HFF-Myc (cell line): ENCODE data around the gene FARP2.

Experiments
- DNase-seq: peaks from one replicate; pipeline ENCODE4 v3.0.0-alpha.2; 2011; ENCODE audit warnings: low read depth; ENCODE audit errors: extremely low read depth
- H3K4me3 ChIP-seq: replicated peaks from 2 replicates; pipeline ENCODE4 v1.5.1; 2011; ENCODE audit warnings: low read depth, mild to moderate bottlenecking, control low read depth, low read length
- TF ChIP-seq, protein P1 (sequence below): IDR thresholded peaks from 2 replicates; pipeline ENCODE4 v1.5.1; 2012; ENCODE audit warnings: mild to moderate bottlenecking, low read depth, low read length, control low read depth; ENCODE audit errors: missing control alignments

The FARP2 gene

DNA sequence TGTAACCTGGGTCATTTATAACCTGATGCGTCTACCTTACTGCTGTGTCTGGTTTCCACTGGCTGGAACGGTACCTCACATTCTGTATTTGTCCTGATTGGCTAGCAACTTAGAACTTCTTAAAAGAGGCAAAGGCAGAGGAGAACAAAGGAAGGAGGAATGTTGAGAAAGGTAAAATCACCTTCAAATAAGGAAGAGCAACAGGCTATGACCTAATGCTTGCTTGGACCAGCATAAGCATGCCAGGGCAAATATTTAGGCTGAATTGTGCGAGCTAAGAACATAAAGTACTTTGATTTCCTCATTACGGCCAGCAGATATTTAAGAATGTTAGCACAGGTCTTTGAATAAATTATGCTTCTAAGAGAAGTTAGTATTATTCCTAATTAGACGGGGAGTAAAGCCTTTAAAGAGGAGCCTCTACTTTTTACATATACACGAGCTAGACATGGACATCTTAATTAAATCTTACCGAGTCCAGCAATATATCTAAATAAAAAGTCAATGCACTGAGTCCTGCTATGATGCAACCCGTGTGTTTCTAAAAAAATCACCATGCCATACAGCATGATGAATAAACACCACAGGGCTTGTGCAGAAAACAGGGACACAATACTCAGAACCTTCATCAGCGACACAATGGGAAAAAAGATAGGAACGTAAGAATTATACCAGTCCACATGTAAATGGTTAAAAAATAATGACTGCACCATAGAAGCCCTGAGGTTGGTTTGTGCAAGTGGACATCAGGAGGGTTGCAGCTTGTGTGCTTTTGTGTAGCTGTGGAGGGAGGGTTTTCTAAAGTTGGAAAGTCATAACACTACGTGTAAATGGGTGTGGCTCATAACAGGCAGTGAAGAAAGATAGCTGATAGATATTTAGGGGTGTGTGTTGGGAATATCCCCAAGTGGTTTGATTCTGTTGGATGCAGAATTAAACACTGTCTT is 26.1 kb upstream of the FARP2 start:
- DNase-seq: no peak
- TF ChIP-seq, protein P1, sequence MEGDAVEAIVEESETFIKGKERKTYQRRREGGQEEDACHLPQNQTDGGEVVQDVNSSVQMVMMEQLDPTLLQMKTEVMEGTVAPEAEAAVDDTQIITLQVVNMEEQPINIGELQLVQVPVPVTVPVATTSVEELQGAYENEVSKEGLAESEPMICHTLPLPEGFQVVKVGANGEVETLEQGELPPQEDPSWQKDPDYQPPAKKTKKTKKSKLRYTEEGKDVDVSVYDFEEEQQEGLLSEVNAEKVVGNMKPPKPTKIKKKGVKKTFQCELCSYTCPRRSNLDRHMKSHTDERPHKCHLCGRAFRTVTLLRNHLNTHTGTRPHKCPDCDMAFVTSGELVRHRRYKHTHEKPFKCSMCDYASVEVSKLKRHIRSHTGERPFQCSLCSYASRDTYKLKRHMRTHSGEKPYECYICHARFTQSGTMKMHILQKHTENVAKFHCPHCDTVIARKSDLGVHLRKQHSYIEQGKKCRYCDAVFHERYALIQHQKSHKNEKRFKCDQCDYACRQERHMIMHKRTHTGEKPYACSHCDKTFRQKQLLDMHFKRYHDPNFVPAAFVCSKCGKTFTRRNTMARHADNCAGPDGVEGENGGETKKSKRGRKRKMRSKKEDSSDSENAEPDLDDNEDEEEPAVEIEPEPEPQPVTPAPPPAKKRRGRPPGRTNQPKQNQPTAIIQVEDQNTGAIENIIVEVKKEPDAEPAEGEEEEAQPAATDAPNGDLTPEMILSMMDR: no peak
- no peak overlapping the region for H3K4me3 ChIP-seq

DNA sequence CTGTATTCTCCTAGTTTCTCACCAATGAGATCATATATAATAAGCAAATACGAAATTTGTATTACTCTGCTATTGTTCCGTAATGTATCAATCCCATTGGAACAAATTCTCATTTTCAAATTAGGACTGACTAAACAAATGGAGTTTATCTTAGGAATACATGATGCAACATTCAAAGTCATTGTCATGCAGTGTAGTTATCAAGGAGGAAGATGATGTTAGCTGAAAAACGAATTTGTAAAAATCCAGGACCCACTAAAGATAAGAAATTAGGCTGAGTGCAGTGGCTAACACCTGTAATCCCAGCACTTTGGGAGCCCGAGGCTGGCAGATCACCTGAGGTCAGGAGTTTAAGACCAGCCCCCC is 25.5 kb upstream of the FARP2 start:
- TF ChIP-seq, protein P1: no peak
- no peak for DNase-seq
- no peak overlapping the region for H3K4me3 ChIP-seq

DNA sequence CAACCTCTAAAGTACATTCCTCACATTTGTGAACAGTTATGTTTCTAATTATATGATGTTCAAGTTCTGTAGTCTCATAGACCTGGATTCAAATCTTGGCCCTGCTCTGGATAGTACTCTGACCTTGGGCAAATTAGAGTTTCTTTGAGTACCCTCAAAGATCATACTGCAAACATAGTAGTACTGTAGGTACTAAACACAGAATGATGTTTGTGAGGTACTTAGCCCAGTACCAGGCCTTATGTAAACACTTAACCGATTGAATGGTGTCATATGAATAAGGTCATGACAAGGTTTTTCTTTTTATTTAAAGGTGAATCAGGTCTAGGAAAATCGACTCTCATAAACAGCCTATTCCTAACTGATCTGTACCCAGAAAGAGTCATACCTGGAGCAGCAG is 21.3 kb upstream of the FARP2 start:
- no peak for DNase-seq
- H3K4me3 ChIP-seq: no peak overlapping the region
- TF ChIP-seq, protein P1: no peak

DNA sequence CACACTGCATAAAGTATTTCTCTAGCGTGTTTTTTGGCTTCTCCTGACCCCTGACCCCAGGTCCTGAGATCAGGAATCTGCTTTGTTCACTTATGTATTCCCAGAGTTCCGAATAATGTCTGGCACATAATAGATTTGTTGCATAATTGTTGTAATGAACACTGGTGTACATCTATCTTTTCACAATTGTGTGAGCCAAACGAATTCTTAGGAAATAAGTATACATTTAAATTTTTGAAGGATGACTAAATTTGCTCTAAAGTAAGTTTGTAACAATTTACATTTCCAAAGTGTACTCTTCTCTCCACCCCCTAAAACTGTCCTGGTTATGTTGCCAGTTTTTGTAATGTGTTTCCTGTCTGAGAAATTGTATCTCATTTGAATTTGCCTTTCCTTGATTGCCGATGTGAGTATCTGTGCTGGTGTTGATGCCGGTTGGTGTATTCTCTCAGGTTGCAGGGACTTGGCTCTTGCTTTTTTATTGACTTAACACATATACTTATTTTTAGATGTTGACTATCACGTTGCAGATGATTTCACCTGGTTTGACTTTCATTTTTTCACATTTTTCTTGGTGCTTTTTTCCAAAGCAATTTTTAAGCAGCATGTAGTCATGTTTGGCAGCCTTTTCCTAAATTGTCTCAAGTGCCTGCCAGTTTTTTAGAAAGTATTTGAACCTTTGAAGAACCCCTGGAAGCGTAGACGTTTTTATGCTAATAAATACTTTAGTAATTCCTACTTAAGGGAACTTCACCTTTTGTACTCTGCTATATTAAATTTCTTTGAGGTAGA is 16.1 kb upstream of the FARP2 start:
- TF ChIP-seq, protein P1: no peak
- no peak for DNase-seq
- H3K4me3 ChIP-seq: no peak overlapping the region

DNA sequence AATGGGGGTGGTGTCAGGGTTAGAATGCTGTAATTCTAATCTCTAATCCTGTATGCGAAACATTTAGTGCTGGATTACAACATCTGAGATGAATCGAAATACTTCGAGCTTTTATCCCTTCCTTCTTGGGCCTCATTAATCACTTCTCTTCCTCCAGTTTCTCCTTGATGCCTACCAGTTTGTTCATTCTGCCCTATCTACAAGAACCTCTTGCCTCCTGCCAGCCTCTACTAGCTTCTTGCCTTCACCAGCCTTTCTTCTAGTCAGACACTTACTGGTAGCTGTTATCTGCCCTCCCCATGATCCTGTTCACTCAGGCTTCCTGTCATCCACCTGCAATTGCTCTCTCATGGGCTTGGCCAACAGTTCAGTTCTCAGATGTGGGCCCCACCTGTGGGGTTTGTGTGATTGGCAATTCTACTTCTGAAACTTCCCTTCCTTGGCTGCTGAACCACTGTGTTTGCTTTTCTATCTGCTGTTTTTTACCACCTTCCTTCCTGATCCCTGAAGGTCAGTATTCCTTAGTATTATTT is 15.4 kb upstream of the FARP2 start:
- TF ChIP-seq, protein P1: no peak
- no peak overlapping the region for H3K4me3 ChIP-seq
- no peak for DNase-seq

DNA sequence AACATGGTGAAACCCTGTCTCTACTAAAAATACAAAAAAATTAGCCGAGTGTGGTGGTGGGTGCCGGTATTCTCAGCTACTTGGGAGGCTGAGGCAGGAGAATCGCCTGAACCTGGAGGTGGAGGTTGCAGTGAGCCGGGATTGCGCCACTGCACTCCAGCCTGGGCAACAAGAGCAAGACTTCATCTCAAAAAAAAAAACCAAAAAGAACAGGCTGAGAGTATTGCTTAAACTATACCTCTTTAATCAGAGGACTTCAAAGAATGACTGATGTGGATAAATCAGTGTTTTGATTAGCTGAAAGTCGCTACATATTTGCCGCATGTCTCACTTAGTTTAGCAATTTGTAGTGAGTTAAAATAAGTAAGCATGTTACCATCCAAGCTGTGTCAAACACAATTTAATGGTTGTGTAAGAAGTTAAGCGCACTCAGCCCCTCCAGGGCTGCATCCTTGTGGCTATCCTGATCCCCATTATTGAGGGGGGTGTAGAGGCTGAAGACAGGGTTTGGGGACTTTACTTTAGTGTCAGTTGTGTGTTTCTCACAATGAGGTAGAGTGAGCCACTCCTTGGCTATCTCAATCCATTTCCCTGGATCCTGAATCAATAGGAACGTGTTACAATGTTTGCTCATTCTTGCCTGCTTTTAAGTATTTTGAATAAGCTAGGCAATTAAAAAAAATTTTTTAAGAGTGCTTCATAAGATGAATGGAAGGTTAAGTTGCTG is 11.0 kb upstream of the FARP2 start:
- H3K4me3 ChIP-seq: no peak overlapping the region
- DNase-seq: no peak
- TF ChIP-seq, protein P1: no peak
